Hepatocyte (in vitro differentiated cells): ENCODE measurements around the gene TMEM106C. TPM values are rescaled to one million over a fixed set of nuclear protein-coding genes. Genes with fewer than 3 reads are reported as not detected.

Experiments used
- DNase-seq: peaks from one replicate; pipeline ENCODE4 v3.0.0-alpha.2; 2016; ENCODE audit warnings: low spot score
- H2AFZ ChIP-seq: fragments of 200-600 bp; sonication (generic); 2 replicates; pipeline ENCODE4 v1.6.0; 2016; ENCODE audit warnings: antibody characterized with exemption, mild to moderate bottlenecking
- H3K27ac ChIP-seq: fragments of 200-600 bp; sonication (generic); 2 replicates; pipeline ENCODE4 v1.5.1; 2016; ENCODE audit warnings: mild to moderate bottlenecking
- H3K27me3 ChIP-seq: fragments of 200-600 bp; sonication (generic); 2 replicates; pipeline ENCODE4 v1.6.1; 2016
- H3K36me3 ChIP-seq: fragments of 200-600 bp; sonication (generic); replicated peaks from 2 replicates; pipeline ENCODE4 v1.5.1; 2016; ENCODE audit warnings: low read depth; ENCODE audit not compliant: insufficient read depth
- H3K4me1 ChIP-seq: fragments of 200-600 bp; sonication (generic); 2 replicates; pipeline ENCODE4 v1.5.1; 2016; ENCODE audit warnings: mild to moderate bottlenecking, moderate library complexity; ENCODE audit not compliant: insufficient read depth
- H3K4me2 ChIP-seq: fragments of 200-600 bp; sonication (generic); 2 replicates; pipeline ENCODE4 v1.6.0; 2016
- H3K4me3 ChIP-seq: fragments of 200-600 bp; sonication (generic); 2 replicates; pipeline ENCODE4 v1.5.1; 2016; ENCODE audit warnings: mild to moderate bottlenecking
- H3K79me2 ChIP-seq: fragments of 200-600 bp; sonication (generic); 2 replicates; pipeline ENCODE4 v1.6.0; 2017; ENCODE audit warnings: mild to moderate bottlenecking
- H3K9me2 ChIP-seq: fragments of 200-600 bp; sonication (generic); replicated peaks from 2 replicates; pipeline ENCODE4 v1.6.0; 2017; ENCODE audit warnings: mild to moderate bottlenecking; ENCODE audit not compliant: insufficient read depth
- H3K9me3 ChIP-seq: fragments of 200-600 bp; sonication (generic); 2 replicates; pipeline ENCODE4 v1.5.1; 2016; ENCODE audit warnings: low read depth, mild to moderate bottlenecking
- H4K20me1 ChIP-seq: fragments of 200-600 bp; sonication (generic); 2 replicates; pipeline ENCODE4 v1.6.0; 2016; ENCODE audit warnings: mild to moderate bottlenecking; ENCODE audit not compliant: insufficient read depth, poor library complexity, severe bottlenecking
- CTCF ChIP-seq: fragments of 200-600 bp; sonication (generic); IDR thresholded peaks from 2 replicates; pipeline ENCODE4 v1.5.1; 2016; ENCODE audit warnings: antibody characterized with exemption, mild to moderate bottlenecking; ENCODE audit not compliant: poor library complexity
- EZH2 ChIP-seq: fragments of 200-600 bp; sonication (generic); IDR thresholded peaks from 2 replicates; pipeline ENCODE4 v1.6.1; 2016; ENCODE audit warnings: antibody characterized with exemption, mild to moderate bottlenecking, borderline replicate concordance
- EZH2phosphoT487 ChIP-seq: fragments of 200-600 bp; sonication (generic); IDR thresholded peaks from one replicate; pipeline ENCODE4 v1.6.1; 2018; ENCODE audit warnings: antibody characterized with exemption, mild to moderate bottlenecking, low read depth, moderate library complexity; ENCODE audit not compliant: unreplicated experiment, severe bottlenecking
- WGBS: methylation state at CpG from one replicate; pipeline ENCODE4 v1.1.6; 2016; ENCODE audit warnings: low lambda C conversion rate; ENCODE audit errors: missing lambda C conversion rate; 5-methylcytosine and 5-hydroxymethylcytosine counted together
- polyA plus RNA-seq: library from polyadenylated mRNA; unstranded; fragments of >200 nt; fragmentation: Nextera tagmentation; extraction: Ambion mirVana; gene quantifications from 2 replicates; pipeline ENCODE4 v1.2.1, GENCODE V29; 2016
- total RNA-seq: library from RNA; depleted of rRNA; stranded (reverse); fragments of >200 nt; gene quantifications from 2 replicates; pipeline ENCODE4 v1.2.3, GENCODE V29; 2014

Gene TMEM106C
- total and polyA plus RNA-seq, 2 experiments from 2014 or later, result 101 to 113 TPM

- H3K36me3 ChIP-seq, result no peaks in the 10 kb centered on the region
- H3K4me3 ChIP-seq, result no peak overlapping the region
- TF ChIP-seq CTCF (peak; percentile 39), EZH2 (no peak), EZH2phosphoT487 (no peak)
- H3K79me2 ChIP-seq, result no peaks in the 10 kb centered on the region
- WGBS, result 89% methylated on average over 7 of the region's 7 CpGs
- no peaks in the 10 kb centered on the region for H3K27me3 ChIP-seq
- no peak overlapping the region for H2AFZ ChIP-seq
- no peaks in the 10 kb centered on the region for H4K20me1 ChIP-seq
- H3K9me3 ChIP-seq, result no peaks in the 10 kb centered on the region
- peak; percentile 51 for DNase-seq
- no peaks in the 10 kb centered on the region for H3K9me2 ChIP-seq
- H3K27ac ChIP-seq, result peak overlapping the region; percentile 31
- H3K4me1 ChIP-seq, result peaks cover 10% of the 10 kb centered on the region
- H3K4me2 ChIP-seq, result no peak overlapping the region
These were observed 27.1 kb downstream of the TMEM106C start for GRCh38 chr12:47990351-47991105.

- Histone ChIP-seq H3K79me2 (no peaks in the 10 kb centered on the region), H3K4me1 (peaks cover 10% of the 10 kb centered on the region), H2AFZ (no peak overlapping the region), H3K27ac (peak overlapping the region; percentile 31), H3K27me3 (no peaks in the 10 kb centered on the region), H3K4me2 (no peak overlapping the region), H3K4me3 (no peak overlapping the region), H3K9me3 (no peaks in the 10 kb centered on the region), H3K9me2 (no peaks in the 10 kb centered on the region), H3K36me3 (no peaks in the 10 kb centered on the region), H4K20me1 (no peaks in the 10 kb centered on the region)
- no peak for DNase-seq
- no peak for TF ChIP-seq CTCF
- TF ChIP-seq EZH2phosphoT487, result no peak
- no peak for TF ChIP-seq EZH2
- WGBS, result 70% methylated on average over 13 of the region's 13 CpGs
These were observed 28.0 kb downstream of the TMEM106C start for GRCh38 chr12:47991106-47992061.

GRCh38 chr12:47992776-47993175 is 29.4 kb downstream of the TMEM106C start:
- no peak overlapping the region for H3K27ac ChIP-seq
- H3K4me3 ChIP-seq, result no peak overlapping the region
- DNase-seq, result no peak
- peaks cover 10% of the 10 kb centered on the region for H3K4me1 ChIP-seq
- no peaks in the 10 kb centered on the region for H3K9me3 ChIP-seq
- H4K20me1 ChIP-seq, result no peaks in the 10 kb centered on the region
- TF ChIP-seq CTCF (no peak), EZH2 (no peak), EZH2phosphoT487 (no peak)
- no peaks in the 10 kb centered on the region for H3K79me2 ChIP-seq
- no peaks in the 10 kb centered on the region for H3K27me3 ChIP-seq
- WGBS, result 96% methylated on average over 10 of the region's 10 CpGs
- no peaks in the 10 kb centered on the region for H3K36me3 ChIP-seq
- no peak overlapping the region for H2AFZ ChIP-seq
- H3K9me2 ChIP-seq, result no peaks in the 10 kb centered on the region
- no peak overlapping the region for H3K4me2 ChIP-seq
